Measurements from ENCODE around the gene RRM2. TPM values are rescaled to one million over a fixed set of nuclear protein-coding genes. Genes with fewer than 3 reads are reported as not detected.

The RRM2 gene
- total RNA-seq, 1 donor from 2014 or later: 8.4 TPM

- H3K27ac ChIP-seq: no peak overlapping the region
- H3K27me3 ChIP-seq (ENCODE audit: low read depth): peaks cover 7% of the 10 kb centered on the region
- TF ChIP-seq, protein P1, sequence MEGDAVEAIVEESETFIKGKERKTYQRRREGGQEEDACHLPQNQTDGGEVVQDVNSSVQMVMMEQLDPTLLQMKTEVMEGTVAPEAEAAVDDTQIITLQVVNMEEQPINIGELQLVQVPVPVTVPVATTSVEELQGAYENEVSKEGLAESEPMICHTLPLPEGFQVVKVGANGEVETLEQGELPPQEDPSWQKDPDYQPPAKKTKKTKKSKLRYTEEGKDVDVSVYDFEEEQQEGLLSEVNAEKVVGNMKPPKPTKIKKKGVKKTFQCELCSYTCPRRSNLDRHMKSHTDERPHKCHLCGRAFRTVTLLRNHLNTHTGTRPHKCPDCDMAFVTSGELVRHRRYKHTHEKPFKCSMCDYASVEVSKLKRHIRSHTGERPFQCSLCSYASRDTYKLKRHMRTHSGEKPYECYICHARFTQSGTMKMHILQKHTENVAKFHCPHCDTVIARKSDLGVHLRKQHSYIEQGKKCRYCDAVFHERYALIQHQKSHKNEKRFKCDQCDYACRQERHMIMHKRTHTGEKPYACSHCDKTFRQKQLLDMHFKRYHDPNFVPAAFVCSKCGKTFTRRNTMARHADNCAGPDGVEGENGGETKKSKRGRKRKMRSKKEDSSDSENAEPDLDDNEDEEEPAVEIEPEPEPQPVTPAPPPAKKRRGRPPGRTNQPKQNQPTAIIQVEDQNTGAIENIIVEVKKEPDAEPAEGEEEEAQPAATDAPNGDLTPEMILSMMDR (IDR thresholded peaks at IDR 0.05): no peak
- peaks cover 13% of the 10 kb centered on the region for H3K4me1 ChIP-seq
- H3K36me3 ChIP-seq: no peaks in the 10 kb centered on the region
- H3K4me3 ChIP-seq: no peak overlapping the region
- intact Hi-C loops (cut with DNase I): no loop called here
- no peaks in the 10 kb centered on the region for H3K9me3 ChIP-seq
- no peak for DNase-seq
- ATAC-seq: no peak
These were observed 5.9 kb downstream of the RRM2 start for GRCh38 chr2:10128420-10128819.

DNA sequence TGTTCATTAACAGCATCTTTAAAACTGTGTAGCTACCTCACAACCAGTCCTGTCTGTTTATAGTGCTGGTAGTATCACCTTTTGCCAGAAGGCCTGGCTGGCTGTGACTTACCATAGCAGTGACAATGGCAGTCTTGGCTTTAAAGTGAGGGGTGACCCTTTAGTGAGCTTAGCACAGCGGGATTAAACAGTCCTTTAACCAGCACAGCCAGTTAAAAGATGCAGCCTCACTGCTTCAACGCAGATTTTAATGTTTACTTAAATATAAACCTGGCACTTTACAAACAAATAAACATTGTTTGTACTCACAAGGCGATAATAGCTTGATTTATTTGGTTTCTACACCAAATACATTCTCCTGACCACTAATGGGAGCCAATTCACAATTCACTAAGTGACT, 7.0 kb downstream of the RRM2 start:
- TF ChIP-seq, protein P1 (IDR thresholded peaks at IDR 0.05): no peak
- no peak for DNase-seq
- intact Hi-C loops (cut with DNase I): no loop called here

DNA sequence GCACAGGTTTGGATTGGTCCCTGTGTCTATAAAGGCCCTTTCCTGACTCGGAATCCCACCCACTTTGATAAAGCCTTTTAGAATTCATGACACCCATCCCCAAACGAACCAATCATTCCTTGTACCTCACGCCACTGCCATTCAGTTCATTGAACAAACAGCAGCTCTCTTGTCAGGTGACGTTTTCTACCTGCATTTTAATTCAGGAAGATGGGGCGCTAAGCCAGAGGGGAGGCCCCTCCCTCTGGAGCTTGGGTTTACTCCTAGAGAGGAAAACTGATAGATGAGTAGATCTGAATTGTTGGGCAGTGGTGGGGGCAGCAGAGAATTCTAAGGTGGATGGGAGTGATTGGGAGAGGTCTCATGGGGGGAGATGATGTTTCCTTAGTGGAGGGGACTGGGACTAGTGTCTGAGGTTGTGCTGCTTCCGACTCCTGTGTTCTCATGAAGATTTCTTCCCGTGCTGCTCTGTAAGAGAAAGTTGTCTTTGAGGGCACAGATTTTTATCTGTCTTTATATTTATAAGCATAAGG, 9.6 kb downstream of the RRM2 start:
- Histone ChIP-seq H3K27ac (no peak overlapping the region), H3K9me3 (no peaks in the 10 kb centered on the region), H3K4me1 (no peaks in the 10 kb centered on the region), H3K4me3 (no peak overlapping the region), H3K36me3 (no peaks in the 10 kb centered on the region), H3K27me3 (ENCODE audit: low read depth) (no peaks in the 10 kb centered on the region)
- DNase-seq (no peak), ATAC-seq (no peak)
- TF ChIP-seq, protein P1 (IDR thresholded peaks at IDR 0.05): no peak
- intact Hi-C loops (cut with DNase I): no loop called here

More for the DNA sequence above, 7.0 kb downstream of the RRM2 start:
- H3K9me3 ChIP-seq: no peaks in the 10 kb centered on the region
- H3K4me3 ChIP-seq: no peak overlapping the region
- ATAC-seq: no peak
- H3K36me3 ChIP-seq: no peaks in the 10 kb centered on the region
- no peak overlapping the region for H3K27ac ChIP-seq
- H3K4me1 ChIP-seq: peaks cover 2% of the 10 kb centered on the region
- no peaks in the 10 kb centered on the region for H3K27me3 ChIP-seq (ENCODE audit: low read depth)

GRCh38 chr2:10132596-10132995, 10.1 kb downstream of the RRM2 start:
- H3K27me3 ChIP-seq (ENCODE audit: low read depth): no peaks in the 10 kb centered on the region
- no peaks in the 10 kb centered on the region for H3K4me1 ChIP-seq
- no peak overlapping the region for H3K4me3 ChIP-seq
- no peaks in the 10 kb centered on the region for H3K9me3 ChIP-seq
- no peak overlapping the region for H3K27ac ChIP-seq
- TF ChIP-seq, protein P1 (IDR thresholded peaks at IDR 0.05): no peak
- ATAC-seq (no peak), DNase-seq (no peak)
- intact Hi-C loops (cut with DNase I): no loop called here
- no peaks in the 10 kb centered on the region for H3K36me3 ChIP-seq

DNA sequence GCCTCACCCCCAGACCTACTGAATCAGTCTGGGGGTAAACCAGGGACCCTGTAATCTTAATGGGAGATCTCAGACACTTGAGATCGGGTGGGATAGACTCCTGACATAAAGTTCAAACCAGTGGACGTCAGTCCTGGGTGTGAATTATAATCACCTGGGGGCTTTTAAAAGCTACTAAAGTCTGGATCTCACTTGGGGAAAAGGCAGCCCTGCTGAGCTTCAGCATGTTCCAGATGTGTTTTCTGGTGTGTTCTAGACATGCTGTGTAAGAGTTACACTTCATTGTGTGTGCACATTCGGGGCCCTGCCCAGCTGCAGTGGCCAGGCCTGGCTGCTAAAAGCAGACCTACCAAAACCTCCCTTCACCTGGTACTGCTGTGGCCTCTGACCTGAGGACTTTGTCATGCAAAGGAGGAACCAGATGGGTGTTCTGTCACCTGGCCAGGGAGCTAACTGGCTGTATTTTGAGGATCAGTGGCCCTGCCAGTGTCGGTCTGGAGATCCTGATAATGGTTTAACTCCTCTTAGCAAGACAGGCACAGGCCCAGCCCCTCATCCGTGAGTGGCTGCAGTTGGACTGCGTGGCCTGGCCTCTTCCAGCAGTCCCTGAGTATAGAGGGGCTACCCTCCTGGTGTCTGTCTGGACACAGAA, 10.6 kb downstream of the RRM2 start:
- Histone ChIP-seq H3K9me3 (no peaks in the 10 kb centered on the region), H3K27ac (no peak overlapping the region), H3K4me3 (no peak overlapping the region), H3K4me1 (no peaks in the 10 kb centered on the region), H3K36me3 (no peaks in the 10 kb centered on the region), H3K27me3 (ENCODE audit: low read depth) (no peaks in the 10 kb centered on the region)
- TF ChIP-seq, protein P1 (IDR thresholded peaks at IDR 0.05): no peak
- intact Hi-C loops (cut with DNase I): no loop called here
- no peak for DNase-seq
- no peak for ATAC-seq
